Lower lobe of right lung (tissue), 2 donors: ENCODE results near the gene ABCC1. TPM values are rescaled to one million over a fixed set of nuclear protein-coding genes. Genes with fewer than 3 reads are reported as not detected.

Source experiments
- ATAC-seq, 2 donors: fragments of 200-7000 bp; cut with Tn5 transposase; one replicate each; pipeline ENCODE4 v1.9.1; 2020 to 2022; ENCODE audit warnings: mild to moderate bottlenecking in 2 of 2, moderate library complexity in 2 of 2
- DNase-seq: peaks from one replicate; pipeline ENCODE4 v3.0.0-alpha.2; 2020
- H3K27ac ChIP-seq: fragments of 200-600 bp; one replicate; pipeline ENCODE4 v1.8.0; 2022
- H3K27me3 ChIP-seq: fragments of 200-600 bp; one replicate; pipeline ENCODE4 v1.8.0; 2022; ENCODE audit warnings: low read depth
- H3K36me3 ChIP-seq: fragments of 200-600 bp; one replicate; pipeline ENCODE4 v1.8.0; 2022; ENCODE audit warnings: mild to moderate bottlenecking
- H3K4me1 ChIP-seq: fragments of 200-600 bp; one replicate; pipeline ENCODE4 v1.8.0; 2022
- H3K4me3 ChIP-seq: fragments of 200-600 bp; one replicate; pipeline ENCODE4 v1.8.0; 2022; ENCODE audit warnings: mild to moderate bottlenecking
- H3K9me3 ChIP-seq: fragments of 200-600 bp; one replicate; pipeline ENCODE4 v1.8.0; 2022
- CTCF ChIP-seq: fragments of 200-600 bp; IDR thresholded peaks from one replicate; pipeline ENCODE4 v1.8.0; 2022; ENCODE audit warnings: antibody characterized with exemption, mild to moderate bottlenecking
- intact Hi-C: fragments of 100-400 bp; cut with DNase I; formaldehyde crosslinking; loops from one replicate; pipeline ENCODE4 v1.11.0; 2022
- total RNA-seq: library from RNA; stranded (reverse); fragmentation: NEBNext Ultra II Directional; extraction: Animal tissue kit (Norgen Biotek cat#: 25700); gene quantifications from one replicate; pipeline ENCODE4 v1.2.1, GENCODE V29; 2021
- donor health status: DM: no; HTN: yes; CAD: no; lungs with severe emphysema.

ABCC1 gene
- total RNA-seq, 1 donor from 2014 or later = 47.5 TPM

GRCh38 chr16:16154281-16154951, 205.0 kb downstream of the ABCC1 start:
- intact Hi-C loops = no loop called here
- TF ChIP-seq CTCF = no peak
- H3K4me1 ChIP-seq = peaks cover 8% of the 10 kb centered on the region
- H3K36me3 ChIP-seq = peaks cover 33% of the 10 kb centered on the region
- no peaks in the 10 kb centered on the region for H3K27me3 ChIP-seq
- no peak for ATAC-seq
- peaks cover 3% of the 10 kb centered on the region for H3K9me3 ChIP-seq
- H3K27ac ChIP-seq = no peak overlapping the region
- no peak for DNase-seq
- H3K4me3 ChIP-seq = no peak overlapping the region

GRCh38 chr16:16155234-16155633, 205.8 kb downstream of the ABCC1 start:
- Histone ChIP-seq H3K27me3 (no peaks in the 10 kb centered on the region), H3K27ac (no peak overlapping the region), H3K9me3 (peaks cover 7% of the 10 kb centered on the region), H3K4me3 (no peak overlapping the region), H3K4me1 (peaks cover 8% of the 10 kb centered on the region), H3K36me3 (peaks cover 41% of the 10 kb centered on the region)
- intact Hi-C loops = no loop called here
- TF ChIP-seq CTCF = no peak
- no peak for DNase-seq
- ATAC-seq = no peak

GRCh38 chr16:16157166-16157565, 207.8 kb downstream of the ABCC1 start:
- TF ChIP-seq CTCF = no peak
- H3K27me3 ChIP-seq = no peaks in the 10 kb centered on the region
- no peak for ATAC-seq
- intact Hi-C loops = no loop called here
- no peaks in the 10 kb centered on the region for H3K4me1 ChIP-seq
- H3K9me3 ChIP-seq = peaks cover 7% of the 10 kb centered on the region
- H3K4me3 ChIP-seq = no peak overlapping the region
- no peak overlapping the region for H3K27ac ChIP-seq
- no peak for DNase-seq
- peaks cover 46% of the 10 kb centered on the region for H3K36me3 ChIP-seq

- Histone ChIP-seq H3K27ac (no peak overlapping the region), H3K4me1 (no peaks in the 10 kb centered on the region), H3K27me3 (no peaks in the 10 kb centered on the region), H3K4me3 (no peak overlapping the region), H3K9me3 (peaks cover 7% of the 10 kb centered on the region), H3K36me3 (peaks cover 55% of the 10 kb centered on the region)
- DNase-seq (no peak), ATAC-seq (no peak)
- intact Hi-C loops = no loop called here
- TF ChIP-seq CTCF = no peak
Observed at GRCh38 chr16:16158082-16158658, 208.8 kb downstream of the ABCC1 start.

GRCh38 chr16:16158741-16159374, 209.4 kb downstream of the ABCC1 start:
- Histone ChIP-seq H3K9me3 (peaks cover 7% of the 10 kb centered on the region), H3K27me3 (no peaks in the 10 kb centered on the region), H3K4me1 (no peaks in the 10 kb centered on the region), H3K27ac (no peak overlapping the region), H3K36me3 (peaks cover 62% of the 10 kb centered on the region), H3K4me3 (no peak overlapping the region)
- no peak for DNase-seq
- ATAC-seq = no peak
- no peak for TF ChIP-seq CTCF
- intact Hi-C loops = no loop called here
